Nephron (organoid): ENCODE results near the gene WDR48.
"Not testable (repeated sequence)": the region's sequence is repeated elsewhere in the genome, so short reads cannot be mapped to it uniquely, and the experiment has no call there.

Experiments
- H3K27ac Mint-ChIP-seq, 3 experiments: 2 replicates each; pipeline ENCODE4 v1.8.0; 2020; ENCODE audit warnings: mixed read lengths in 3 of 3, mild to moderate bottlenecking in 2 of 3, moderate library complexity in 1 of 3
- H3K27me3 Mint-ChIP-seq: 2 replicates; pipeline ENCODE4 v1.8.0; 2021; ENCODE audit warnings: low read depth, mild to moderate bottlenecking, moderate library complexity, mixed read lengths
- H3K36me3 Mint-ChIP-seq: 2 replicates; pipeline ENCODE4 v1.8.0; 2020; ENCODE audit warnings: low read depth, mixed read lengths
- H3K4me1 Mint-ChIP-seq: 2 replicates; pipeline ENCODE4 v1.8.0; 2020; ENCODE audit warnings: mixed read lengths
- H3K4me3 Mint-ChIP-seq, 3 experiments: 2 replicates each; pipeline ENCODE4 v1.8.0; 2020; ENCODE audit warnings: mild to moderate bottlenecking in 3 of 3, mixed read lengths in 3 of 3, moderate library complexity in 2 of 3
- H3K9me3 Mint-ChIP-seq: 2 replicates; pipeline ENCODE4 v1.8.0; 2020; ENCODE audit warnings: mixed read lengths
- CTCF ChIP-seq, 3 experiments: fragments of 200-600 bp; sonication (generic); IDR thresholded peaks; one replicate each; pipeline ENCODE4 v1.5.0; 2021; ENCODE audit warnings: antibody characterized with exemption in 3 of 3; ENCODE audit not compliant: unreplicated experiment in 3 of 3

WDR48 gene

GRCh38 chr3:39053696-39054095 is 1.9 kb downstream of the WDR48 start:
- Mint-ChIP-seq H3K9me3 (no peaks in the 10 kb centered on the region), H3K36me3 (peaks cover 10% of the 10 kb centered on the region), H3K27ac (peak overlapping the region in 1 of 3 experiments; percentile 99), H3K4me1 (peaks cover 31% of the 10 kb centered on the region), H3K27me3 (no peaks in the 10 kb centered on the region), H3K4me3 (peak overlapping the region; percentile 79 to 94 (median 83))
- no peak for TF ChIP-seq CTCF (IDR thresholded peaks at IDR 0.05; ENCODE audit: unreplicated experiment in 3 of 3)

GRCh38 chr3:39056151-39056550 is 4.3 kb downstream of the WDR48 start:
- no peak for TF ChIP-seq CTCF (IDR thresholded peaks at IDR 0.05; ENCODE audit: unreplicated experiment in 3 of 3)
- H3K4me1 Mint-ChIP-seq: peaks cover 36% of the 10 kb centered on the region
- H3K27ac Mint-ChIP-seq: peak overlapping the region in 1 of 3 experiments; percentile 61
- H3K27me3 Mint-ChIP-seq: no peaks in the 10 kb centered on the region
- H3K4me3 Mint-ChIP-seq: no peak overlapping the region
- H3K9me3 Mint-ChIP-seq: peaks cover 3% of the 10 kb centered on the region
- peaks cover 23% of the 10 kb centered on the region for H3K36me3 Mint-ChIP-seq

GRCh38 chr3:39061228-39061627 is 9.4 kb downstream of the WDR48 start:
- Mint-ChIP-seq H3K36me3 (peaks cover 45% of the 10 kb centered on the region), H3K4me1 (peaks cover 17% of the 10 kb centered on the region)
- not testable (repeated sequence) for H3K4me3 Mint-ChIP-seq, H3K9me3 Mint-ChIP-seq, H3K27ac Mint-ChIP-seq, H3K27me3 Mint-ChIP-seq

GRCh38 chr3:39062180-39062579 is 10.4 kb downstream of the WDR48 start:
- H3K4me1 Mint-ChIP-seq: peaks cover 11% of the 10 kb centered on the region
- no peaks in the 10 kb centered on the region for H3K27me3 Mint-ChIP-seq
- no peak for TF ChIP-seq CTCF (IDR thresholded peaks at IDR 0.05; ENCODE audit: unreplicated experiment in 3 of 3)
- peaks cover 46% of the 10 kb centered on the region for H3K36me3 Mint-ChIP-seq
- peak overlapping the region in 2 of 3 experiments; percentile 20 to 90 for H3K27ac Mint-ChIP-seq
- no peak overlapping the region for H3K4me3 Mint-ChIP-seq
- H3K9me3 Mint-ChIP-seq: peaks cover 8% of the 10 kb centered on the region

GRCh38 chr3:39063143-39063542 is 11.3 kb downstream of the WDR48 start:
- no peak overlapping the region for H3K27ac Mint-ChIP-seq
- H3K27me3 Mint-ChIP-seq: no peaks in the 10 kb centered on the region
- H3K4me3 Mint-ChIP-seq: no peak overlapping the region
- peaks cover 54% of the 10 kb centered on the region for H3K36me3 Mint-ChIP-seq
- no peak for TF ChIP-seq CTCF (IDR thresholded peaks at IDR 0.05; ENCODE audit: unreplicated experiment in 3 of 3)
- peaks cover 11% of the 10 kb centered on the region for H3K4me1 Mint-ChIP-seq
- H3K9me3 Mint-ChIP-seq: peaks cover 8% of the 10 kb centered on the region

GRCh38 chr3:39064646-39065045 is 12.8 kb downstream of the WDR48 start:
- peak overlapping the region; percentile 11 to 62 (median 55) for H3K27ac Mint-ChIP-seq
- H3K36me3 Mint-ChIP-seq: peaks cover 45% of the 10 kb centered on the region
- no peak for TF ChIP-seq CTCF (IDR thresholded peaks at IDR 0.05; ENCODE audit: unreplicated experiment in 3 of 3)
- H3K4me1 Mint-ChIP-seq: peaks cover 5% of the 10 kb centered on the region
- H3K27me3 Mint-ChIP-seq: no peaks in the 10 kb centered on the region
- H3K9me3 Mint-ChIP-seq: peaks cover 8% of the 10 kb centered on the region
- no peak overlapping the region for H3K4me3 Mint-ChIP-seq
